ENCODE measurements around the gene FLYWCH1.
A peak's percentile ranks its signal among the peaks of the same experiment; 100 is the strongest.
"Not testable (repeated sequence)": the region's sequence is repeated elsewhere in the genome, so short reads cannot be mapped to it uniquely, and the experiment has no call there.

Gene FLYWCH1

GRCh38 chr16:2902337-2903130 lies 9.2 kb upstream of the FLYWCH1 start:
- H3K27me3 ChIP-seq (ENCODE audit: low read depth, low read length) = no peaks in the 10 kb centered on the region
- H3K9me3 ChIP-seq (ENCODE audit: control insufficient read depth in 1 of 2, low read length in 2 of 2) = no peaks in the 10 kb centered on the region
- H3K4me3 ChIP-seq (ENCODE audit: low read depth in 1 of 2, low read length in 2 of 2) = no peak overlapping the region
- peaks cover 3 to 4% of the 10 kb centered on the region in 2 donors for H3K4me1 ChIP-seq (ENCODE audit: control insufficient read depth in 1 of 2, insufficient read depth in 2 of 2, low read length in 2 of 2)
- H3K36me3 ChIP-seq (ENCODE audit: control insufficient read depth in 1 of 2, insufficient read depth in 2 of 2, low read length in 2 of 2) = no peaks in the 10 kb centered on the region
- H3K27ac ChIP-seq (ENCODE audit: low read length) = no peak overlapping the region

- Histone ChIP-seq H3K9me3 (ENCODE audit: control insufficient read depth in 1 of 2, low read length in 2 of 2) (no peaks in the 10 kb centered on the region), H3K27ac (ENCODE audit: low read length) (peak overlapping the region; percentile 82), H3K4me1 (ENCODE audit: control insufficient read depth in 1 of 2, insufficient read depth in 2 of 2, low read length in 2 of 2) (peaks cover 3 to 4% of the 10 kb centered on the region in 2 donors), H3K36me3 (ENCODE audit: control insufficient read depth in 1 of 2, insufficient read depth in 2 of 2, low read length in 2 of 2) (no peaks in the 10 kb centered on the region), H3K27me3 (ENCODE audit: low read depth, low read length) (no peaks in the 10 kb centered on the region), H3K4me3 (ENCODE audit: low read depth in 1 of 2, low read length in 2 of 2) (peak overlapping the region; percentile 86 to 92)
Observed at GRCh38 chr16:2904100-2904921, 7.4 kb upstream of the FLYWCH1 start.

GRCh38 chr16:2904922-2905240 lies 6.8 kb upstream of the FLYWCH1 start:
- no peaks in the 10 kb centered on the region for H3K9me3 ChIP-seq (ENCODE audit: control insufficient read depth in 1 of 2, low read length in 2 of 2)
- H3K27me3 ChIP-seq (ENCODE audit: low read depth, low read length) = no peaks in the 10 kb centered on the region
- H3K36me3 ChIP-seq (ENCODE audit: control insufficient read depth in 1 of 2, insufficient read depth in 2 of 2, low read length in 2 of 2) = no peaks in the 10 kb centered on the region
- H3K4me1 ChIP-seq (ENCODE audit: control insufficient read depth in 1 of 2, insufficient read depth in 2 of 2, low read length in 2 of 2) = peaks cover 3 to 4% of the 10 kb centered on the region in 2 donors
- H3K27ac ChIP-seq (ENCODE audit: low read length) = peak overlapping the region; percentile 82
- H3K4me3 ChIP-seq (ENCODE audit: low read depth in 1 of 2, low read length in 2 of 2) = peak overlapping the region; percentile 86 to 92

- Histone ChIP-seq H3K4me1 (ENCODE audit: control insufficient read depth in 1 of 2, insufficient read depth in 2 of 2, low read length in 2 of 2) (peaks cover 3 to 4% of the 10 kb centered on the region in 2 donors), H3K9me3 (ENCODE audit: control insufficient read depth in 1 of 2, low read length in 2 of 2) (no peaks in the 10 kb centered on the region), H3K27ac (ENCODE audit: low read length) (peak overlapping the region; percentile 82), H3K27me3 (ENCODE audit: low read depth, low read length) (no peaks in the 10 kb centered on the region), H3K36me3 (ENCODE audit: control insufficient read depth in 1 of 2, insufficient read depth in 2 of 2, low read length in 2 of 2) (no peaks in the 10 kb centered on the region), H3K4me3 (ENCODE audit: low read depth in 1 of 2, low read length in 2 of 2) (peak overlapping the region; percentile 86 to 92)
Observed at GRCh38 chr16:2905241-2905987, 6.3 kb upstream of the FLYWCH1 start.

GRCh38 chr16:2905988-2906387 lies 5.7 kb upstream of the FLYWCH1 start:
- H3K9me3 ChIP-seq (ENCODE audit: control insufficient read depth in 1 of 2, low read length in 2 of 2) = no peaks in the 10 kb centered on the region
- no peaks in the 10 kb centered on the region for H3K36me3 ChIP-seq (ENCODE audit: control insufficient read depth in 1 of 2, insufficient read depth in 2 of 2, low read length in 2 of 2)
- H3K27ac ChIP-seq (ENCODE audit: low read length) = no peak overlapping the region
- H3K4me3 ChIP-seq (ENCODE audit: low read depth in 1 of 2, low read length in 2 of 2) = peak overlapping the region in 1 of 2 donors; percentile 17
- H3K27me3 ChIP-seq (ENCODE audit: low read depth, low read length) = no peaks in the 10 kb centered on the region
- peaks cover 3 to 4% of the 10 kb centered on the region in 2 donors for H3K4me1 ChIP-seq (ENCODE audit: control insufficient read depth in 1 of 2, insufficient read depth in 2 of 2, low read length in 2 of 2)

DNA sequence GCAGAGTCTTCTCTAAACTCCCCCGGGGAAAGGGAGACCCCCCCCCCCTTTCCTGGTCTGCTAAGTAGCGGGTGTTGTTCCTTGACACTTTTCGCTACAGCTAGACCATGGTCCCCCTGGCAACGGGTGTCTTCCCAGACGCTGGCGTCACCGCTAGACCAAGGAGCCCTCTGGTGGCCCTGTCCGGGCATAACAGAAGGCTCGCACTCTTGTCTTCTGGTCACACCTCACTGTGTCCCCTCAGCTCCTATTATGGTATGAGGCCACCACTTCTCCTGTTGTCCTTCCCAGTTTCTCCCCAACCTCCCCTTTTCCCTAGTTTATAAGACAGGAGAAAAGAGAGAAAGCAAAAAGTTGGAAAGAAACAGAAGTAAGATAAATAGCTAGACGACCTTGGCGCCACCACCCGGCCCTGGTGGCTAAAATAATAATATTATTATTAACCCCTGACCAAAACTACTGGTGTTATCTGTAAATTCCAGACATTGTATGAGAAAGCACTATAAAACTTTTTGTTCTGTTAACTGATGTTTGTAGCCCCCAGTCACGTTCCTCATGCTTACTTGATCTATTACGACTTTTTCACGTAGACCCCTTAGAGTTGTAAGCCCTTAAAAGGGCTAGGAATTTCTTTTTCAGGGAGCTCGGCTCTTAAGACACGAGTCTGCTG lies 4.5 kb upstream of the FLYWCH1 start:
- H3K27ac ChIP-seq (ENCODE audit: low read length); H3K9me3 ChIP-seq (ENCODE audit: control insufficient read depth in 1 of 2, low read length in 2 of 2); H3K4me1 ChIP-seq (ENCODE audit: control insufficient read depth in 1 of 2, insufficient read depth in 2 of 2, low read length in 2 of 2); H3K27me3 ChIP-seq (ENCODE audit: low read depth, low read length); H3K36me3 ChIP-seq (ENCODE audit: control insufficient read depth in 1 of 2, insufficient read depth in 2 of 2, low read length in 2 of 2); H3K4me3 ChIP-seq (ENCODE audit: low read depth in 1 of 2, low read length in 2 of 2): not testable (repeated sequence)

DNA sequence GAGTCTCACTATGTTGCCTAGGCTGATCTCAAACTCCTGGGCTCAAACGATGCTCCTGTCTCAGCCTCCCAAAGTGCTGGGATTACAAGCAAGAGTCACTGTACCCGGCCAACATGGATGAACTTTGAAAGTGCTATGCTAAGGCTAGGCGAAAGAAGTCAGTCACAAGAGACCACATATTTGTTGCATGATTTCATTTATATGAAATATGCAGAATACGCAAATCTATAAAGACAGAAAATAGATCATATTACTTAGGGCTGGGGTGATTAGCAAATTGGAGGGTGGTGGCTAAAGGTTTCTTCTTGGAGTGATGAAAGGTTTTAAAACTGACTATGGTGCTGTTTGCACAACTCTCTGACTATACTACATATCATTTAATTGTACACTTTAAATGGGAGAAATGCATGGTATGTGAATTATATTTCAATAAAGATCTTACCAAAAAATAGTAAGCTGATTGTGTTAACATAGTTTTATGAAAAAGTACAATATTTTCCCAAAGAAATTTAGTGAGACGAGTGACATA lies 1.2 kb upstream of the FLYWCH1 start:
- Histone ChIP-seq H3K27ac (ENCODE audit: low read length) (no peak overlapping the region), H3K9me3 (ENCODE audit: control insufficient read depth in 1 of 2, low read length in 2 of 2) (no peaks in the 10 kb centered on the region), H3K27me3 (ENCODE audit: low read depth, low read length) (no peaks in the 10 kb centered on the region), H3K36me3 (ENCODE audit: control insufficient read depth in 1 of 2, insufficient read depth in 2 of 2, low read length in 2 of 2) (peaks cover 0 to 11% of the 10 kb centered on the region in 2 donors), H3K4me1 (ENCODE audit: control insufficient read depth in 1 of 2, insufficient read depth in 2 of 2, low read length in 2 of 2) (peaks cover 6 to 14% of the 10 kb centered on the region in 2 donors), H3K4me3 (ENCODE audit: low read depth in 1 of 2, low read length in 2 of 2) (no peak overlapping the region)

- H3K9me3 ChIP-seq (ENCODE audit: control insufficient read depth in 1 of 2, low read length in 2 of 2) = no peaks in the 10 kb centered on the region
- H3K27me3 ChIP-seq (ENCODE audit: low read depth, low read length) = no peaks in the 10 kb centered on the region
- peak overlapping the region; percentile 67 to 85 for H3K4me3 ChIP-seq (ENCODE audit: low read depth in 1 of 2, low read length in 2 of 2)
- peak overlapping the region; percentile 53 for H3K27ac ChIP-seq (ENCODE audit: low read length)
- peaks cover 6 to 14% of the 10 kb centered on the region in 2 donors for H3K4me1 ChIP-seq (ENCODE audit: control insufficient read depth in 1 of 2, insufficient read depth in 2 of 2, low read length in 2 of 2)
- peaks cover 0 to 15% of the 10 kb centered on the region in 2 donors for H3K36me3 ChIP-seq (ENCODE audit: control insufficient read depth in 1 of 2, insufficient read depth in 2 of 2, low read length in 2 of 2)
Observed at GRCh38 chr16:2912330-2913199, 834 bp downstream of the FLYWCH1 start.

- Histone ChIP-seq H3K27me3 (ENCODE audit: low read depth, low read length) (no peaks in the 10 kb centered on the region), H3K9me3 (ENCODE audit: control insufficient read depth in 1 of 2, low read length in 2 of 2) (no peaks in the 10 kb centered on the region), H3K36me3 (ENCODE audit: control insufficient read depth in 1 of 2, insufficient read depth in 2 of 2, low read length in 2 of 2) (peaks cover 0 to 15% of the 10 kb centered on the region in 2 donors), H3K4me1 (ENCODE audit: control insufficient read depth in 1 of 2, insufficient read depth in 2 of 2, low read length in 2 of 2) (peaks cover 6 to 14% of the 10 kb centered on the region in 2 donors), H3K27ac (ENCODE audit: low read length) (no peak overlapping the region), H3K4me3 (ENCODE audit: low read depth in 1 of 2, low read length in 2 of 2) (peak overlapping the region in 1 of 2 donors; percentile 67)
Observed at GRCh38 chr16:2913603-2914002, 1.9 kb downstream of the FLYWCH1 start.

DNA sequence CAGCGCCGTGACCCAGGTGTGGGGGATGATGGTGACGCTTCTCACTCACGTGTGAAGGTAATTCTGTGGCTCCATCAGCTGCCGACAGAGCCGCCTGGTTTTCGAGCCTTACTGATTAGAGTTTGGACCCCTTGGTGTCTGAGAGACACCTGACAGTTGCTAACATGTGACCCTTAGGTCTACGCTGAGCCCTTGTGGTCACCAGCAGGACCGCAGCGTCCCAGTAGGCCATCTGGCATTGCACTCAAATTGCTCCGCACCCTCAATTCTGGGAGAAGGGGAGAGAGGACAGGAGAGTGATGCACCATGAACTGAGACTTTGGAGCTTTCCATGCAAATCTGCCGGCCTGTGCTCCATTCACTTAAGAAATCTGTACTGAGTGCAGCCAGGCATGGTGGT lies 2.5 kb downstream of the FLYWCH1 start:
- Histone ChIP-seq H3K4me3 (ENCODE audit: low read depth in 1 of 2, low read length in 2 of 2) (no peak overlapping the region), H3K27ac (ENCODE audit: low read length) (no peak overlapping the region), H3K36me3 (ENCODE audit: control insufficient read depth in 1 of 2, insufficient read depth in 2 of 2, low read length in 2 of 2) (peaks cover 0 to 15% of the 10 kb centered on the region in 2 donors), H3K9me3 (ENCODE audit: control insufficient read depth in 1 of 2, low read length in 2 of 2) (no peaks in the 10 kb centered on the region), H3K27me3 (ENCODE audit: low read depth, low read length) (no peaks in the 10 kb centered on the region), H3K4me1 (ENCODE audit: control insufficient read depth in 1 of 2, insufficient read depth in 2 of 2, low read length in 2 of 2) (peaks cover 6 to 18% of the 10 kb centered on the region in 2 donors)

All from muscle layer of duodenum (tissue), 2 donors.